Retina (tissue), 1 donor: ENCODE results near the gene NOP14.
"Not testable (repeated sequence)": the region's sequence is repeated elsewhere in the genome, so short reads cannot be mapped to it uniquely, and the experiment has no call there.

ENCODE experiments used
- DNase-seq: peaks from one replicate; pipeline ENCODE4 v3.0.0-alpha.2; 2016

Gene NOP14

DNA sequence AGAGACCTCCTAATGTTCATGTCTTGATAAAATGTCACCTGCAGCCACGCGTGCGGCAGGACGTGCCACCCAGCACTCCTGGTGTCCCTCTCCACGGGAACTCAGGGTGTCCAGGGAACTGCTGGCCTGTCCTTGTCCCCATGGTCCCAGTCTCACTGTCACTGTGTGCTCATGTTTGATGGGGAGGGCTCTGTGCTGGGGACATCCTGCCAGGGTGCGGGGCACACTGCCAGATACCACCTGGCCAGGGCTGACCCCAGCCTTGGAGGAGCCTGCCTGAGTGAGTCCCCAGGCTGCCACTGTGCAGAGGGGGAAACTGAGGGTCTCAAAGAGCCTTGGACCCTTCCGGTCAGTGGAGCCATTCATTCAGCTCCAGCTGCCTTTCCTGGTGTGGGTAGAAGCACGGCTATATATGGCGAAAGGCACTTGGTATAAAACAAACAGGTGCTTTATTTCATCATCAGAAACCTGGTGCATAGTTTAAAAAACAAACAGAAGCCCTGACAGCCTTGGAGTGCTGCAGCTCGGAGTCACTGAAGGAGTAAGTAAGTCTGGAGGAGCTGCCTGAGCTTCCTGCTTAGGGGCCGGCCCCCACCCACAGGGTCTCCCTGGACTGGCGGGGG, 33.0 kb downstream of the NOP14 start:
- DNase-seq = no peak

DNA sequence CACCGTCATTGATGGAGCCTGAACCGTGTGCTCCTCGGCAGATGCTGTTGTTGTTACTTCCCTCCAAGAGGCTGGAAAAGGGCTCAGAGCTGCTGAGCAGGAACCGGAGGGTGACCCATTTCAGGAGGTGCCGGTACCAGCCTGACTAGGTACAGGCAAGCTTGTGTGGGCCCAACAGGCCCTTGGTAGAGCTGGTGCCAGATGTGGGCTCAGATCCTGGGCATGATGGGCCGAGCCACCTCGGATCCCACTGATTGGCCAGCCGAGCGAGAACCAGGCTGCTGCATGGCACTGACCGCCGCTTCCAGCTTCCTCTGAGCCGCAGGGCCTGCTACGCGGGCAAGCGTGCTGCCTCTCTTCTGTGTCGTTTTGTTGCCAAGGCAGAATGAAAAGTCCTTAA, 33.7 kb downstream of the NOP14 start:
- no peak for DNase-seq

DNA sequence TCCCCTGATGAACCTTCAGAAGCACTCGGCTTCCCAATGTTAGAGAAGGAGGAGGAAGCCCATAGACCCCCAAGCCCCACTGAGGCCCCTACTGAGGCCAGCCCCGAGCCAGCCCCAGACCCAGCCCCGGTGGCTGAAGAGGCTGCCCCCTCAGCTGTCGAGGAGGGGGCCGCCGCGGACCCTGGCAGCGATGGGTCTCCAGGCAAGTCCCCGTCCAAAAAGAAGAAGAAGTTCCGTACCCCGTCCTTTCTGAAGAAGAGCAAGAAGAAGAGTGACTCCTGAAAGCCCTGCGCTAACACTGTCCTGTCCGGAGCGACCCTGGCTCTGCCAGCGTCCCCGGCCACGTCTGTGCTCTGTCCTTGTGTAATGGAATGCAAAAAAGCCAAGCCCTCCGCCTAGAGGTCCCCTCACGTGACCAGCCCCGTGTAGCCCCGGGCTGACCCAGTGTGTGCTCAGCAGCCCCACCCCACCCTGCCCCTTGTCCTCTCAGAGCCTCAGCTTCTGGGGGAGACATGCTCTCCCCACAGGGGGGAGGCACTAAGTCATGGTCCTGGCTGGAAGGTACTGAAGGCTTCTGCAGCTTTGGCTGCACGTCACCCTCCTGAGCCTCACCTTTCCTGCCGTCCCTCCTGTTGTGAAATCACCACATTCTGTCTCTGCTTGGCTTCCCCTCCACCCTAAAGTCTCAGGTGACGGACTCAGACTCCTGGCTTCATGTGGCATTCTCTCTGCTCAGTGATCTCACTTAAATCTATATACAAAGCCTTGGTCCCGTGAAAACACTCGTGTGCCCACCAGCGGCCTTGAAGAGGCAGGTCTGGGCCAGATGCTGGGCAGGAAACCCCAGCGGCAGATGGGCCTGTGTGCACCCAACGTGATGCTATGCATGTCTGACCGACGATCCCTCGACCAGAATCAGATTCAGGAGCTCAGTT, 34.7 kb downstream of the NOP14 start:
- DNase-seq = no peak

DNA sequence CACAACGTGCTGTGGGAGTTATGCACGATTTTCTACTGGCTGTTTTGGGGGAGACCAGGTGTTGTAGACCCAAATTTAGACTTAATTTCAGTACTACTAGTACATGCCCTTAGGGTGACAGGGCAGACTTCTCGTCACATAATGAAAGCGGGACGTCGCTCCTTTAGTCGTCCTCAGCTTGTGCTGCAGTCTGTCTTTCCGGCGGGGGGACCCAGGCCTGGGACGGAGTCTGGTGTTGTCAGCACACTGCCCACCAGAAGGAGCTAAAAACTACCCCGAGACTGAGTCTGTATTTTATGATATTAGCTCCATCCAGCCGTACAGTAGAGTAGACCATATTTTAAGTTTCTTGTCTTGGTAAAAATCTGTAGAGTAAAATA, 35.5 kb downstream of the NOP14 start:
- no peak for DNase-seq

DNA sequence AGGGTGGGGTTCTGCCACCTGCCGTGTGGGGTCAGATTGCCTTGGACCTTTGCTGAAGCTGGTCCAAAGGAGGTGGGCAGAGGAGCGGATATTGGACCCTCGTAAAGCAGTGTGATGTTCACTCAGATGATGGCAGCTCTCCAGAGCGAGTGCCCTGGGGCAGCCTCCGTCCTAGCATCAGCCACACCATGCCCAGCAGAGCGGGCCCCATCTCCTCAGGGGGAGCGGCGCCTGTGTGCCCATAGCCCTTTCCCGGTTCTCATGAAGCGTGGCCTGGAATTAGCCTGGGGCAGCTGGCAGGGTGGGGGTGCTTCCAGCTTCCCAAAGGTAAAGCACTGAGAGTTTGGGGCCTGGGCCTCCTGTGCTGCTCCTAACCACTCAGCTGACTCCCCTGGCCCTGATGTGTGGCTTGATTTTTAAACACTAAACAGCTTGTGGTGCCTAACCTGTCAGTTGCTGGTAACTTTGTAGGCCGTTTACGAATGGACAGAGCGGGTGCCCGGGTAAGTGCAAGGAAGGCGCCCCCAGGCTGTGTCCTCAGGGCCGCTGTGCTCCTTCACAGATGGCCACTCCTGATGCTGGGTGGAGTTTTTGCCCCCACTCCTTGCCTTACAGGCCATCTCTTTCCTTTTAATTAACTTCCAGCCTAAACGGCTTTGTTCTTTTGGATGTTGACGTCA, 36.0 kb downstream of the NOP14 start:
- no peak for DNase-seq

DNA sequence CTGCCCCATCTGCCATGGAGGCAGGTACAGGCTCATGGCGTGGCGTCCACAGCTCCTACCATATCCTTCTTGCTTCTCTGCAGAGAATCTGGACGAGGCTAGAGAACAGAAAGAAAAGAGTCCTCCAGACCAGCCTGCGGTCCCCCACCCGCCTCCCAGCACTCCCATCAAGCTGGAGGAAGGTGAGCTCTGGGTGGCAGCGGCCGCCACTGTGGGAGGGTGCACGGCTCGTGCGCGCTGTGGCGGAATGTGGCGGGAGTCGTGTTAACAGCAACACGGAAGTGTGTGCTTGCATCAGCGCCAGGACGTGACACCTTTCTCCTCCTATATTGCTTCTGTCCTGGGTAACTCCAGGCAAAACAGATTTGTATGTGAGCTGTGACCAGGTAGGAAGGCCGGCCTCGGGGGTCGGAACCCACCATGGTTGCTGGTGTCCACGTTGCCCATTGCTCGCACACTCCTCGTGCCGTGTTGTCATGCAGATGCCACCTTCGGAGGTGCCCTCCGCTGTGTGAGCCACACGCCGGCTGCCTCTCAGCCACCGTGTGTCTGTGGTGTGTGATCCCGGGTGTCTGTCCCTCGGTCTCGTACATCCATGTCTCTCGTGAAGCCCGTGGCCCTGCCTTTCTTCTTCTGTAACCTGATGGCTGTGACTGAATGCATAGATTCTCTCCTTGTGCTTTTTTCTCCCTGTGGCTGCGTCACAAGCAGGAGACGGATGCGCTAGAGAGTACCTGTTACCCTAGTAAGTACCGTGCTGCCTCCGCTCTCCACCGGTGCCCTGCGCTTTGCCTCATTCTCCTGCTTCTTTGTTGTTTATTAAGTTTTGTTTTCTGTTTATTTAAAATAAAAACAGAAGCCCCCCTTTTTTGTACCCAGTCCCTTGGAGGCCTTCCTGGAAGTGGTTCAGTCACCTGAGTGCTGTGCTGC, 37.0 kb downstream of the NOP14 start:
- DNase-seq = no peak

DNA sequence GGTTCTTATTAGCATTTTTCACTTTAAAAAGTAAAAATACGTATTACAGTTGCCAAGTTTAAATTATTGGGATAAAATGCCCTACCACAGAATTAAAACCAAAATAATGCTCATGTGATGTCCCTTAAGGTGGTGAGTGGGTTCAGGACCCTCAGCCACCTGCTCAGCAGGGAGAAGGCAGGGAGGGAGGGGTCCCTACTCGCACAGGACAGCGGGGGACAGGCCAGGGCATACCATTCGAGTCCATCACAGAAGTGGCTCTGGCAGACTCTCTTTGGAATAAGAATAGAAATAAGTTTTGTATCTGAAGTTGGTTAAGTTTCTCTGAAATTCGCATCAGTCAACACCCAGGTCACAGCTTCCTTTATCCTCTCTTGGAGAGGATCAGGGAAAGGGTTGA, 37.7 kb downstream of the NOP14 start:
- DNase-seq = no peak

DNA sequence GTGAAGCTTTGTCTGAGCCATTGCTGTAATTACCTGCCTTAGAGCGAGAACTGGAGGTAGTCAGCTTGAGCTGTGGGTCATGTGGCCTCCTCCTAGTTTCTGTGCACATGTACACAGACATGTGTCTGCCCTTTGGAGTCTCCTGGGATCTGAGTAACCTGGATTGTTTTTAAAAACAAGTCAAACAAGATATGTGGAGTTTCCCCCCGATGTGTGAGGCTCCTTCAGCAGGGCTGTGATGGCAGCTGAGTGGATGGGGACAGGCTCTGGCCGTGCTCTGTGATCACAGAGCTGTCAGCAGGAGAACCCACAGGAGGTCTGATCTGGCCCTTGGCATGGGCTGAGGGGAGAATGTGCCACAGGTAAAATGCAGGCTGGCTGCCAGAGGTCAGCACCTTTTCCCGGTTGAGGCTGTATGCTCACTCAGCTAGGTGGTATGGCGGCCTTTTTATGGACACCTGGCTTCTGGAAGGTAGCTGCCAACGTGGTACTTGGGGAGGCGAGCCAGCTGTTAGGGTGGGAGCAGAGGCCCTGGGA, 38.4 kb downstream of the NOP14 start:
- no peak for DNase-seq

DNA sequence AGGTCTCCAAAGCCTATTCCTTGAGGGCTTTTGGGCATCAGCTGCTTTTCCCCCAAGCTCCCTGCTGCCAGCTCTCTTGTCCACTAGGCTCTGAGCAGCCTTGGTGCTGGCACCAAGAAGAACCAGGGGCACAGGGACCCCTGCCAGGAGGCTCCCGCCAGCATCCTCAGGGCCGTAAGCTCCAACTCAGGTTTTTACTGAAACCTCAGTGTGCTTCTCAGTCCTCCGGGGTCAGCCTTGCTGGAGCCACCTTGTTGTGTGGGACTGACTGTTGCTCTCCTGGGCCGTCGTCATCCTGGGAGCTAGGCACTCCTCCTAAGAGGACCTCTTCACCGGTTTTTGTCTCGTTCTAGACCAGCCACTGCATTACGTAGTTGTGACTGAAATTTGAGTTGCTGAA, 38.9 kb downstream of the NOP14 start:
- DNase-seq = no peak

DNA sequence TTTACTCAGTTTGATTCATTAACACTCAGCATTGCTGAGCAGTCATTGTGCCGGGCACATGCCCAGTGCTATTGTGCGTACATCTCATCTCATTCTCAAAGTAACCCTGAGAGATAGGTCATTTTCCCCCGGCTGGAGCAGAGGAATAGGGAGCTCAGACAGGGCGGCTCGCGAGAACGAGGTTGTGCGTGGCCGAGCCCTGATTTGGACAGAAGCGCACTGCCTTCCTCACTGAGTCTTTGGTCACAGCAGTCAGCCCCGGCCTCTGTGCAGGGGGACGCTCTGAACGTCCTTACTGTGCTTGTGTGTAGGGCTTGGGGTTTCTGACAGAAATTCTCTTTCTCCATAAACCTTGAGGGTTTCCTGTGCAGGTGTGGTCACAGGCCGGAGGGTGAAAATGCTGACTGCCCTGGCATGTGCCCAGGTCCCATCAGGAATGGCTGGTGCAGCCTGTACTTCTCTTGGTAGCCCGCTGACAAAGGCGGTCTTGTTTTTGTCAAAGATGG, 39.5 kb downstream of the NOP14 start:
- DNase-seq = no peak

DNA sequence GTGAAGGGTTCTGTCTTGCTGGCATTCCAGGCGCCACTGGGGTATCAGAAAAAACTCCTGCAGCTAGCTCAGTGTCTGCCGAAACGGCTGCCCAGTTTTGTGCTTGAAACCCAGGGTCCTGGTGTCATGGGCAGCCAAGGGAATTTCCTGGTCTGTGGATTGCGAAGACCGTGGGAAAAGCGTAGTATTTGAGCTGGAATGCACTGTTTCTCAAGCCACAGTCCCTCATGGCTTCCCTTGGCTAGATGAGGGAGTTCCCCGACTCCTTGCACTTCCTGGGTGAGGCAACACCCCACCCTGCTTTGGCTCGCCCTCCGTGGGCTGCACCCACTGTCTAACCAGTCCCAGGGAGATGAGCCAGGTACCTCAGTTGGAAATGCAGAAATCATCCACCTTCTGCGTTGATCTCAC, 40.1 kb downstream of the NOP14 start:
- no peak for DNase-seq

DNA sequence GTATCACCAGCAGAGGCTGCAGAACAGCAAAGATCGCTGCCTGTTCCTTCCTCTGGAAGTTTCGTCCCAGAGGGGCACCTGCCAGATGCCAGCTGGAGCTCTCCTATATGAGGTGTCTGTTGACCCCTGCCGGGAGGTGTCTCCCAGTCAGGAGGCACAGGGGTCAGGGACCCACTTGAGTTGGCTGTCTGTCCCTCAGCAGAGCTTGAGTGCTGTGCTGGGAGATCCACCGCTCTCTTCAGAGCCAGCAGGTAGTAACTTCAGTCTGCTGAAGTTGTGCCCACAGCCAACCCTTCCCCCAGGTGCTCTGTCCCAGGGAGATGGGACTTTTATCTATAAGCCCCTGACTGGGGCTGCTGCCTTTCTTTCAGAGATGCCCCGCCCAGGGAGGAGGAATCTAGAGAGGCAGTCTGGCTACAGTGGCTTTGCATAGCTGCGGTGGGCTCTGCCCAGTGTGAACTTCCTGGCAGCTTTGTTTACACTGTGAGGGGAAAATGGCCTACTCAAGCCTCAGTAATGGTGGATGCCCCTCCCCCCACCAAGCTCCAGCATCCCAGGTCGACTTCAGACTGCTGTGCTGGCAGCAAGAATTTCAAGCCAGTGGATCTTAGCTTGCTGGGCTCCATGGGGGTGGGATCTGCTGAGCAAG, 40.6 kb downstream of the NOP14 start:
- not testable (repeated sequence) for DNase-seq

DNA sequence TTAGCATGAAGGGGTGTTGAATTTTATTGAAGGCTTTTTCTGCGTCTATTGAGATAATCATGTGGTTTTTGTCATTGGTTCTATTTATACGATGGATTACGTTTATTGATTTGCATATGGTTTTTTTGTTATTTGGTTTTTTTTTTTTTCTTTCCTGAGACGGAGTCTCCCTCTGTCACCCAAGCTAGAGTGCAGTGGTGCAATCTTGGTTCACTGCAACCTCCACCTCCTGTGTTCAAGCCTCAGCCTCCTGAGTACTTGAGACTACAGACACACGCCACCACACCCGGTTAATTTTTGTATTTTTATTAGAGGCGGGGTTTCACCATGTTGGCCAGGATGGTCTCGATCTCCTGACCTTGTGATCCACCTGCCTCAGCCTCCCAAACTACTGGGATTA, 44.5 kb downstream of the NOP14 start:
- DNase-seq = not testable (repeated sequence)

DNA sequence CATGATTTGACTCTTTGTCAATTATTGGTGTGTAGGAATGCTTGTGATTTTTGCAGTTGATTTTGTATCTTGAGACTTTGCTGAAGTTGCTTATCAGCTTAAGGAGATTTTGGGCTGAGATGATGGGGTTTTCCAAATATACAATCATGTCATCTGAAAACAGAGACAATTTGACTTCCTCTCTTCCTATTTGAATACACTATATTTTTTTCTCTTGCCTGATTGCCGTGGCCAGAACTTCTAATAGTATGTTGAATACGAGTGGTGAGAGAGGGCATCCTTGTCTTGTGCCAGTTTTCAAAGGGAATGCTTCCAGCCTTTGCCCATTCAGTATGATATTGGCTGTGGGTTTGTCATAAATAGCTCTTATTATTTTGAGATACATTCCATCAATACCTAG, 44.9 kb downstream of the NOP14 start:
- not testable (repeated sequence) for DNase-seq

DNA sequence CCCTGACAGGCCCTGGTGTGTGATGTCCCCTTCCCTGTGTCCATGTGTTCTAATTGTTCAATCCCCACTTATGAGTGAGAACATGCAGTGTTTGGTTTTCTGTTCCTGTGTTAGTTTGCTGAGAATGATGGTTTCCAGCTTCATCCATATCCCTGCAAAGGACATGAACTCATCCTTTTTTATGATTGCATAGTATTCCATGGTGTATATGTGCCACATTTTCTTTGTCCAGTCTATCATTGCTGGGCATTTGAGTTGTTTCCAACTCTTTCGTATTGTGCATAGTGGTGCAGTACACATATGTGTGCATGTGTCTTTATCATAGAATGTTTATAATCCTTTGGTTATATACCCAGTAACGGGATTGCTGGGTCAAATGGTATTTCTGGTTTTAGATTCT, 46.5 kb downstream of the NOP14 start:
- DNase-seq = not testable (repeated sequence)

DNA sequence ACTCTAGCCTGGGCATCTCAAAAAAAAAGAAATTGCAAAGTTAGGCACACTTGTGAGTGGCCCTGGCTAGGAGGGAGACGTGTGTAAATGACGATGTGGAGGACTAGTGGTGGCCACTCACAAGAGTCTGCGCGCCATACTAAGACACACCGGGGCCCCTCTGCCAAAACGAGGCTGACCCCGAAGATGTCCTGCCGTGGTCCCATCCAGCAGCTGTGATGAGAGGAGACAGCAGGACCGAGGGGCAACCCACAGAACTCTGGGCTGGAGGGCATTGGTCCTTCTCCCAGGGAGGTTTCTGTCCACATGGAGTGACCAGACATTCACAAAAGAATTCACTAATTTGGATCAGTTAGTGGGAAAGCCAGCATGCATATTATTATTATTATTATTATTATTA, 47.4 kb downstream of the NOP14 start:
- DNase-seq = no peak

DNA sequence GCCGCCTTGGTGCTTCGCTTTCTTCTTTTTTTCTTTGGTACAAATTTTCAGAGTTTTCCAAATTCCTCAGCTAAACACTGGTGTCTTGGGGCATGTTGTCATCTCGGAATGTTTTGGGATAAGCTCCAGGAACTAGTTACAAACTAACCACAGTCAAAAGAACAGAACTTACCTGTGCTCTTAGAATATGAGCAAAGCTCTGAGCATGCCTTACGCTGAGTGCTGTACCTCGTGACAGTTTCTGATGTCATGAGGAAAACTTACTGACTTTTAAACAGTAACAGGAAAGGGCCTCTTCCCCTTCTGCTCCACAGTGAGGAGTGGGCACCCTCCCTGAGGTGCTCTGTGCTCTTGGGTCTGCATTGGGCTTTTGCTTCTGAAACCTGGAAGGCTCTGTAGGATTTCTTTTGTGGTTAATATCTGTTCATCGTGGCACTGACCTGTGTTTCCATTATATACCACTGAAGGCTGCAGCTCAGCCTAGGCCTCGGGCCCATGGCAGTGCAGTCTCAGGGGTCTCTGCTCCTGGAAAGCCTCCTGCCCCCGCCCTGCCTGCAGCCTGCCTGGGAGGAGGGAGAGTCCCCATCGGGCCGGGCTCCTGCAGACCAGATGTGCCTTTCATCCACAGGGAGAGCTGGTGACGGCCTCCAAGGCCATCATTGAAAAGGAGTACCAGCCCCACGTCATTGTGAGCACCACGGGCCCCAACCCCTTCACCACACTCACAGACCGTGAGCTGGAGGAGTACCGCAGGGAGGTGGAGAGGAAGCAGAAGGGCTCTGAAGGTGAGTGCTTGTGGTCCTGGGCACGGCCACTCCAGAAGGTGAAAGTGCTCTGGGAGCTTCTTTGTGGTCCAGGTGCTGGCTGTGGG, 48.7 kb downstream of the NOP14 start:
- DNase-seq = no peak

DNA sequence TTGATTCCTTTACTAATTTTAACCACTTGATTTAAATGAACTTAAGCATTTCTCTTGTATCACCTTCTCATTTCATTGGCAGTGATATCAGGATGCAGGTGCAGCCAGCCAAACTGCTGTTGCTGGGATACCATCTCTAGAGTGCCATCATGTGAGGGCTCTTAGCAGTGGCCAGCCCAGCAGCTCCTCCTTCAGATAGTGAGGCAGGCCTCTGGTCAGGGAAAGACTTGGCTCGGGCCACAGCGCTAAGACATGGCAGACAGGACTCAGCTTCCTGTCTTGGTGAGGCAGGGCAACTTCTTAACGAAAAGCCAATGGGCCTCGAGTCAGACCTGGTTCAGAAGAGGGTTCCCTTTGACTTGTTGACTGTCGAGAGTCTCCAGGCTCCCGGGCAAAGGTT, 50.0 kb downstream of the NOP14 start:
- no peak for DNase-seq

DNA sequence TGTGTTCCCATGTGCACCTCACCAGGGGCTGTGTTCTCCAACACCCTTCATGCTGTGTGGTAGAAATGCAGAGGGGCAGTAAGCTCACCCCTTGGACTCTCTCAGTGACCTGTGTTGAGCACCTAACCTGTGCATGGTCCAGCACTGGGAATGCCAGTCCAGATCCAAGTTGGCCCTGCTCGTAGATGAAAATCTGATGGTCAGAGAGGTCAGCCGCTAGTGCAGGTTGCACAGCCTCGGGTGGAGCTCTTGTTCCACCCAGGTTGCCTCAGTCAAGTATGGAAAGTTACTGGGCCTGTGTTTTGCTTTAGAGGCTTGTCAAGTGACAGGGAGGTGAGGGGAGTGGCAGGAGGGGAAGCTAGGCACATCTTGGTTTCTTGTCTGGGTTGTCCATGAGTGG, 51.3 kb downstream of the NOP14 start:
- no peak for DNase-seq

DNA sequence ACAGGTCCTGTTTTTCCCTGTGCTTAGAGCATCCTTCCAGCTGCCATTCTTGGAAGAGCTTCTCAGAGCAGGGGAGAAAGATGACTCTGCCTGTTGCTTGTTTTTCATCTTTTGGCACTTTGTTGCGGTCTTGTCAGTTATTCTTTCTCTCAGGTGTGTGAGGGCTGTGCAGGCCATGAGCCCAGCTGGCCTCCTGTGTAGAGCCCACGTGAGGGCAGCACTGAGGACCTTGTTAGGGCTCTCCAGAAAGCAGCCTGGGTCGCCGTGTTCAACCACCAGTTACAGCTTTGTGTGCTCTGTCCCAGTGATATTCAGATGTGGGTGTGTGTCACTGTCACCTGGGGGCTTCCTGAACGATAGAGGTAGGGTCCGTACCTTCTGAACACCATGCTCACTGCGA, 52.8 kb downstream of the NOP14 start:
- no peak for DNase-seq

DNA sequence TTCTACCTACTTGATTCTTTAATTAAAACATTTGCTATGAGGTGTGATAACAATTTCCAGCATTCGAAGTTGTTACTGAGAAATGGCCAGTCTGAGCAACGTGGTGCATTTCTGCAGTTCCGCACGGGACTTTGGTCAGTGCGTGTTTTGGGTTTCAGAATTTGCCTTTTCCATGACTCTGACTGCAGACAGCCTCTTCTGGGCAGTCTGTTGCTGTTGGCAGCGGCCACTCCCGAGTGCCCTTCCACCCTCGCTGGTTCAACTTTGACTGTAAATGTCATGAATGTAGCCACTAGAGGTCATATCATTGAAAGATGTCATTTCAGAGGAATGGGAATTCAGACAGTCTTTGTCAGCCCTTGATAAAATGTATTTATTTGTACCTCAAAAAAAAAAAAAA, 53.6 kb downstream of the NOP14 start:
- DNase-seq = no peak
